HG03439 (cell line): ENCODE data around the gene RIMBP2.

Experiments used
- ATAC-seq: cut with Tn5 transposase; IDR thresholded peaks from one replicate; pipeline ENCODE4 v1.9.1; 2021; ENCODE audit warnings: mild to moderate bottlenecking, moderate library complexity; ENCODE audit not compliant: unreplicated experiment

RIMBP2 gene

GRCh38 chr12:130520784-130521183, 195.3 kb downstream of the RIMBP2 start:
- no peak for ATAC-seq

GRCh38 chr12:130517588-130517987, 198.5 kb downstream of the RIMBP2 start:
- ATAC-seq: no peak

- no peak for ATAC-seq
Observed at GRCh38 chr12:130514149-130514551, 201.9 kb downstream of the RIMBP2 start.

GRCh38 chr12:130513556-130513955, 202.5 kb downstream of the RIMBP2 start:
- ATAC-seq: no peak

GRCh38 chr12:130511285-130511684, 204.8 kb downstream of the RIMBP2 start:
- ATAC-seq: no peak

- ATAC-seq: no peak
Observed at GRCh38 chr12:130509454-130509853, 206.6 kb downstream of the RIMBP2 start.

- ATAC-seq: no peak
Observed at GRCh38 chr12:130508847-130509246, 207.3 kb downstream of the RIMBP2 start.

- ATAC-seq: no peak
Observed at GRCh38 chr12:130508318-130508717, 207.8 kb downstream of the RIMBP2 start.

- ATAC-seq: no peak
Observed at GRCh38 chr12:130506844-130507243, 209.3 kb downstream of the RIMBP2 start.

GRCh38 chr12:130504840-130505175, 211.3 kb downstream of the RIMBP2 start:
- no peak for ATAC-seq

- no peak for ATAC-seq
Observed at GRCh38 chr12:130504110-130504839, 211.8 kb downstream of the RIMBP2 start.

GRCh38 chr12:130501821-130502220, 214.3 kb downstream of the RIMBP2 start:
- no peak for ATAC-seq

GRCh38 chr12:130500835-130501330, 215.2 kb downstream of the RIMBP2 start:
- ATAC-seq: no peak

- ATAC-seq: no peak
Observed at GRCh38 chr12:130499474-130499873, 216.6 kb downstream of the RIMBP2 start.

GRCh38 chr12:130498589-130499385, 217.3 kb downstream of the RIMBP2 start:
- no peak for ATAC-seq

- no peak for ATAC-seq
Observed at GRCh38 chr12:130497991-130498390, 218.1 kb downstream of the RIMBP2 start.

GRCh38 chr12:130497321-130497720, 218.8 kb downstream of the RIMBP2 start:
- ATAC-seq: no peak

GRCh38 chr12:130496516-130497120, 219.5 kb downstream of the RIMBP2 start:
- ATAC-seq: no peak

- no peak for ATAC-seq
Observed at GRCh38 chr12:130495156-130495555, 220.9 kb downstream of the RIMBP2 start.

- ATAC-seq: no peak
Observed at GRCh38 chr12:130494736-130495135, 221.4 kb downstream of the RIMBP2 start.

GRCh38 chr12:130493951-130494350, 222.1 kb downstream of the RIMBP2 start:
- ATAC-seq: no peak
